Measurements from ENCODE around the gene ZSWIM6. TPM values are rescaled to one million over a fixed set of nuclear protein-coding genes. Genes with fewer than 3 reads are reported as not detected.

The ZSWIM6 gene
- total RNA-seq, 2 experiments from 2014 or later: 4.4 TPM

DNA sequence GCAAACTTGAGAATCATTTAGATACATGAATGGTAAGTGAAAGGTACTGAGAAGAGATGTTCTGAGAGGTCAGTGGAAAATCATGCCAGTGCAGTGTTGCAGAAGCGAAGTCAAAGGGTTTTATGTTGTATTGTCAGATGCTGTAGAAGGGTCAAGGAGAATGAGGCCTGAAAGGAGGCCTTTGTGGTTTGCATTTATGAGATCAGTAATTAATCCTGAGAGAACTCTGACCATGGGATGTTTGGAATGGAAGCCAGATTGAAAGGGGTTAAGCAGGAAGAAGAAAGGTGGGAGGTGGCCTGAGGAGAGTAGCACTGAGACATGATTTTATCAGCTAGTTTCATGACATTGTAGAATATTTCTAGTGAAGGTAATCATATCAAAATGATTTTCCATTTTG lies 97.8 kb downstream of the ZSWIM6 start:
- intact Hi-C loops (cut with micrococcal nuclease): no loop called here
- Mint-ChIP-seq H3K9me3 (peaks cover 2% of the 10 kb centered on the region), H3K4me1 (ENCODE audit: low read depth) (peaks cover 10% of the 10 kb centered on the region), H3K4me3 (no peak overlapping the region), H3K27me3 (no peaks in the 10 kb centered on the region), H3K27ac (no peak overlapping the region), H3K36me3 (ENCODE audit: low read depth) (no peaks in the 10 kb centered on the region)
- no peak for ATAC-seq
- POLR2A ChIA-PET: no interaction called here
- TF ChIP-seq, protein P1, sequence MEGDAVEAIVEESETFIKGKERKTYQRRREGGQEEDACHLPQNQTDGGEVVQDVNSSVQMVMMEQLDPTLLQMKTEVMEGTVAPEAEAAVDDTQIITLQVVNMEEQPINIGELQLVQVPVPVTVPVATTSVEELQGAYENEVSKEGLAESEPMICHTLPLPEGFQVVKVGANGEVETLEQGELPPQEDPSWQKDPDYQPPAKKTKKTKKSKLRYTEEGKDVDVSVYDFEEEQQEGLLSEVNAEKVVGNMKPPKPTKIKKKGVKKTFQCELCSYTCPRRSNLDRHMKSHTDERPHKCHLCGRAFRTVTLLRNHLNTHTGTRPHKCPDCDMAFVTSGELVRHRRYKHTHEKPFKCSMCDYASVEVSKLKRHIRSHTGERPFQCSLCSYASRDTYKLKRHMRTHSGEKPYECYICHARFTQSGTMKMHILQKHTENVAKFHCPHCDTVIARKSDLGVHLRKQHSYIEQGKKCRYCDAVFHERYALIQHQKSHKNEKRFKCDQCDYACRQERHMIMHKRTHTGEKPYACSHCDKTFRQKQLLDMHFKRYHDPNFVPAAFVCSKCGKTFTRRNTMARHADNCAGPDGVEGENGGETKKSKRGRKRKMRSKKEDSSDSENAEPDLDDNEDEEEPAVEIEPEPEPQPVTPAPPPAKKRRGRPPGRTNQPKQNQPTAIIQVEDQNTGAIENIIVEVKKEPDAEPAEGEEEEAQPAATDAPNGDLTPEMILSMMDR (IDR thresholded peaks at IDR 0.05): no peak
- CTCF ChIA-PET: no interaction called here
- DNase-seq: no peak

DNA sequence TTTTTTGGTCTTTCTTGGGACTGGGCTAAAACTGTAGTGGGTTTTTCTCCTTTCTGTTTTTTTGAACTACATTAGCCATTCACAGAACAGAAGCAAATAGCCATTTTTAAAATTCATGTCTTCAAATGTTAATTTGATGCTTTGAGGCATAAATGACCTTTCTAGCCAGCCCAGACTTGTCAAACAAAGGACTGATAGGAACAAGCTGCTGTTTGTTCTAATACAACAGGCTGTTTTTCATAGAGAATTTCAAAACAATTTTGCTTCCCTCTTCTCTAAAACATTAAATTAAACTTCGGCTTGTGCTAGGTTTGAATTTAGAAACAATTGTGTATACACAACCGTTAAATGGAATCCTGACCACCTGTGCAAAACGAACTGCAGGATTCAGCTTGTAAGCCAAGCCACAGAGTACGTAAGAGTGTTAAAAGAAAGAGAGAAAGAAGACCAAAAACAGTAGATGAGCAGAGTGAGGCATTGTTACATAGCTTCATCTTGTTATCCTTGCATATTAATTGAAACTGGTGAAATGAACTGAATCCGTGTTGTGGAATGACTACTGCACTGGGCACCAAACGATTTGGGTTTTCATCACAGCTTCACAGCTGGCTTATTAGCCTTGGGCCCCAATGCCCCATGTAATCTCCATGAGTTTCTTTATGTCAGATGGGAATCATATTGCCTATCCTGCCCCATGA lies 100.0 kb downstream of the ZSWIM6 start:
- no peak for ATAC-seq
- no peak overlapping the region for H3K27ac Mint-ChIP-seq
- no peak for DNase-seq
- TF ChIP-seq, protein P1 (IDR thresholded peaks at IDR 0.05): no peak
- H3K4me1 Mint-ChIP-seq (ENCODE audit: low read depth): peaks cover 10% of the 10 kb centered on the region
- intact Hi-C loops (cut with micrococcal nuclease): no loop called here
- ChIA-PET POLR2A (interaction anchor here (0.6 kb wide), 1 partner anchor 832 kb away, joined by 3 read pairs; no protein-coding TSS in a partner anchor), CTCF (no interaction called here)
- H3K9me3 Mint-ChIP-seq: peaks cover 2% of the 10 kb centered on the region
- H3K36me3 Mint-ChIP-seq (ENCODE audit: low read depth): no peaks in the 10 kb centered on the region
- H3K4me3 Mint-ChIP-seq: no peak overlapping the region
- H3K27me3 Mint-ChIP-seq: no peaks in the 10 kb centered on the region

DNA sequence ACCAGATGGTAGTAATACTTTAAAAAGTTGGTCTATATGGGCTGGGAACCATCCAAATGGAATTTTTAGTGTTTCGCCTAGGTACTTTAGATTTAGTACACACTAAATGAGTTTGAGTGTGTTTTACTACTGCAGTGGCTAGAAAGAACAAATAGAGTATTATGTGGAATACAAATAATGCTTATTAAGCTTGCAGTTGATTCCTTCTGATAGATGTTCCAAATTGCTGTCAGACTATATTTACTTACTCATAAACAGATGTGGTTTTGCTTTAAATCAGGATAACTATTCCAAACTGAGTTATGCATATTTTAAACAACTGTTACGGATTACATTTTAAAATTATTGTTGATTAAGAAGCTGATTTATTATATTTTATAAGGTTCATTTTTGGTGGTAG lies 103.3 kb downstream of the ZSWIM6 start:
- DNase-seq (no peak), ATAC-seq (no peak)
- peaks cover 2% of the 10 kb centered on the region for H3K4me1 Mint-ChIP-seq (ENCODE audit: low read depth)
- ChIA-PET POLR2A (no interaction called here), CTCF (no interaction called here)
- no peak overlapping the region for H3K27ac Mint-ChIP-seq
- TF ChIP-seq, protein P1 (IDR thresholded peaks at IDR 0.05): no peak
- no peaks in the 10 kb centered on the region for H3K36me3 Mint-ChIP-seq (ENCODE audit: low read depth)
- intact Hi-C loops (cut with micrococcal nuclease): no loop called here
- H3K4me3 Mint-ChIP-seq: no peak overlapping the region
- H3K9me3 Mint-ChIP-seq: peaks cover 7% of the 10 kb centered on the region
- H3K27me3 Mint-ChIP-seq: no peaks in the 10 kb centered on the region

DNA sequence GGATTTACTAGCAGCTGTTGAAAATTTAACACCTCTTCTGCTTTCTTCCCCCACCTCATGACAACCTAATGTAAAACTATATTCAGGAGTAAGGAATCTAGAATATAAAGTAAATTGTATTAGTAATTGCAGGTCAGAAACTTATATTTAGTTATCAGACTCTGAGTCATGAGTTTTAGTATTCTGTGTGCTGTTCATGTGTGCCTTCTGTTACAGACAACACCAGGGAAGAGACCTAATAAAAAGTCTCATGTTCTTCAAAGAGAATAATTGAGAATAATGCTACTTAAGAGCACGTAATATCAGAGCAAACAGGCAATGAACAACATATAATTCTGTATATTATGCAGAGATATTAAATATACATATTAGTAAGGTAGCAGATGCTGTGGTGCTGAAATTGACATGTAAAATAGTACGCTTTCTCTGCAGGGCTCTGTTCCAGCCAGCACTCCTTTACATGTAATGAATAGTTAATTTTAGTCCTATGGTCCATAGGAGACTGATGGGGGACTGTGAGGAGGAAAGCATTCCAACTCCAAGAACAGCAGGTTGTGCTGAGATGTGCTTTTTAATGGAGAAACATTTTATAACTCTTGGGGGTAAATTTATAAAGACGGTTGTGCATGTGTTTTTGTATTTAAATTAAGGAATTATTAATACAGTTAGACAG lies 106.4 kb downstream of the ZSWIM6 start:
- CTCF ChIA-PET: no interaction called here
- TF ChIP-seq, protein P1 (IDR thresholded peaks at IDR 0.05): no peak

DNA sequence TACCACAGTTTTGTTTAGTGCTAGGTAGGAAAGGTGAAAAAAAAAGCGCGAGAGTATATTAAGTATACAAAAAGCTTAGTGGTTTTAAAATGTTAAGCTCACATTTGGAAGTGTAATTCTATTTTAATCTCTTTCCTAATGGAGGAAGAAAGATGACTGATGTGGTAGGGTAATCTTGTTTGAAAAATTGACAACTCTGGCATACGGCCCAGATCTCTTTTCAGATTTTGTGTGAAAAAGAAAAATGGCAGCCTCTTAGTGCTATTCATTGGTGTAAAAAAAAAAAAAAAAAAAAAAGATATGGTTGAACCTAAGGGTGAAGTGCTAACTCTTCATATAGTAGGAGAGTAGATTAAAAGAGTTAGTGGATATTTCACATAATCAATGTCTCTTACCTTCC lies 108.0 kb downstream of the ZSWIM6 start:
- no peaks in the 10 kb centered on the region for H3K27me3 Mint-ChIP-seq
- DNase-seq (no peak), ATAC-seq (no peak)
- intact Hi-C loops (cut with micrococcal nuclease): no loop called here
- no peak overlapping the region for H3K4me3 Mint-ChIP-seq
- TF ChIP-seq, protein P1 (IDR thresholded peaks at IDR 0.05): no peak
- peaks cover 28% of the 10 kb centered on the region for H3K9me3 Mint-ChIP-seq
- no peaks in the 10 kb centered on the region for H3K4me1 Mint-ChIP-seq (ENCODE audit: low read depth)
- no peak overlapping the region for H3K27ac Mint-ChIP-seq
- H3K36me3 Mint-ChIP-seq (ENCODE audit: low read depth): peaks cover 19% of the 10 kb centered on the region
- ChIA-PET POLR2A (no interaction called here), CTCF (no interaction called here)

More for the DNA sequence above, 106.4 kb downstream of the ZSWIM6 start:
- ATAC-seq: no peak
- Mint-ChIP-seq H3K27me3 (no peaks in the 10 kb centered on the region), H3K4me1 (ENCODE audit: low read depth) (no peaks in the 10 kb centered on the region), H3K27ac (no peak overlapping the region), H3K9me3 (peaks cover 26% of the 10 kb centered on the region), H3K4me3 (no peak overlapping the region), H3K36me3 (ENCODE audit: low read depth) (peaks cover 17% of the 10 kb centered on the region)
- DNase-seq: no peak
- intact Hi-C loops (cut with micrococcal nuclease): no loop called here
- POLR2A ChIA-PET: no interaction called here
